Effector memory CD4-positive, alpha-beta T cell (primary cell): ENCODE results near the gene ASGR1.
"Not testable (repeated sequence)": the region's sequence is repeated elsewhere in the genome, so short reads cannot be mapped to it uniquely, and the experiment has no call there.

ENCODE experiments used
- DNase-seq, 3 donors: peaks; one replicate each; pipeline ENCODE4 v3.0.0-alpha.2; 2020
- H3K27ac ChIP-seq: 2 replicates; pipeline ENCODE4 v1.7.0; 2013; ENCODE audit warnings: mild to moderate bottlenecking, low read length, moderate library complexity; ENCODE audit not compliant: insufficient read depth, poor library complexity, severe bottlenecking
- H3K27me3 ChIP-seq: replicated peaks from 2 replicates; pipeline ENCODE4 v1.7.0; 2013; ENCODE audit warnings: mild to moderate bottlenecking, low read length; ENCODE audit not compliant: insufficient read depth, control insufficient read depth, poor library complexity, severe bottlenecking
- H3K36me3 ChIP-seq: 2 replicates; pipeline ENCODE4 v1.7.0; 2013; ENCODE audit warnings: mild to moderate bottlenecking, low read length, moderate library complexity; ENCODE audit not compliant: control insufficient read depth, insufficient read depth
- H3K4me1 ChIP-seq: 2 replicates; pipeline ENCODE4 v1.7.0; 2013; ENCODE audit warnings: low read length, mild to moderate bottlenecking; ENCODE audit not compliant: control insufficient read depth, insufficient read depth, poor library complexity, severe bottlenecking
- H3K4me3 ChIP-seq: 2 replicates; pipeline ENCODE4 v1.7.0; 2013; ENCODE audit warnings: low read length, low read depth, mild to moderate bottlenecking; ENCODE audit not compliant: insufficient read depth, poor library complexity, severe bottlenecking
- H3K9me3 ChIP-seq: 2 replicates; pipeline ENCODE4 v1.7.0; 2013; ENCODE audit warnings: mild to moderate bottlenecking, low read length, moderate library complexity; ENCODE audit not compliant: control insufficient read depth

ASGR1 gene

GRCh38 chr17:7186241-7186640, 7.1 kb upstream of the ASGR1 start:
- no peak for DNase-seq
- H3K27me3 ChIP-seq, result no peaks in the 10 kb centered on the region
- no peak overlapping the region for H3K27ac ChIP-seq
- no peaks in the 10 kb centered on the region for H3K4me1 ChIP-seq
- H3K9me3 ChIP-seq, result no peaks in the 10 kb centered on the region
- H3K4me3 ChIP-seq, result no peak overlapping the region
- H3K36me3 ChIP-seq, result no peaks in the 10 kb centered on the region

- Histone ChIP-seq H3K27me3 (no peaks in the 10 kb centered on the region), H3K4me1 (no peaks in the 10 kb centered on the region), H3K27ac (no peak overlapping the region), H3K9me3 (no peaks in the 10 kb centered on the region), H3K4me3 (no peak overlapping the region), H3K36me3 (no peaks in the 10 kb centered on the region)
- DNase-seq, result no peak
Observed at GRCh38 chr17:7184647-7185046, 5.5 kb upstream of the ASGR1 start.

- no peak for DNase-seq
- Histone ChIP-seq H3K27ac (no peak overlapping the region), H3K9me3 (no peaks in the 10 kb centered on the region)
Observed at GRCh38 chr17:7184091-7184488, 4.9 kb upstream of the ASGR1 start.

DNA sequence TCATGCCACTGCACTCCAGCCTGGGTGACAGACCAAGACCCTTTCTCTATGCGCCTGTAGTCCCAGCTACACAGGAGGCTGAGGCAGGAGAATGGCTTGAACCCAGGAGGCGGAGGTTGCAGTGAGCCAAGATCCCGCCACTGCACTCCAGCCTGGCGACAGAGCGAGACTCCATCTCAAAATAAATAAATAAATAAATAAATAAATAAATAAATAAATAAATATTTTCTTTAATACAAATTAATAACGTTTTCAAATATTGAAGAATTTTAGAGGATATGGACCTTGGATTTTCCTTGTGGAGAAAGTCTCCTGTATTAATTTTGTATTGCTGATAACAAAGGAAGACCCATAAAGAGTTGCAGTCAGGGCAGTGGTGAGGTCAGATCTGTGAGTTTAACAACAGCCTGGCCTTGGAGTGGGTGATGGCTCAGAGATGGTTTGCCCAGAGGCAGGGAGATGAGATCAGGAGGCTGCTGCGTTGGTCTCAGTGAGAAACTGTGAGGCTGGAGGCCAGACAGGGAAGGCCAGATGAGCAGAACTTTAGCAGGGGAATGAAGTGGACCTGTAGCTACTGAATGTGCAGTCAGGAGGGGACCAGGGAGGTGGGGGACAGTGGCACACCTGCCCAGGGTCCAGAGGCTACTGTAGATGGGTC, 4.4 kb upstream of the ASGR1 start:
- Histone ChIP-seq H3K9me3 (no peaks in the 10 kb centered on the region), H3K4me1 (no peaks in the 10 kb centered on the region), H3K4me3 (no peak overlapping the region), H3K27ac (no peak overlapping the region), H3K36me3 (no peaks in the 10 kb centered on the region), H3K27me3 (no peaks in the 10 kb centered on the region)
- no peak for DNase-seq

More at GRCh38 chr17:7184091-7184488, 4.9 kb upstream of the ASGR1 start:
- Histone ChIP-seq H3K36me3 (no peaks in the 10 kb centered on the region), H3K4me1 (no peaks in the 10 kb centered on the region), H3K27me3 (no peaks in the 10 kb centered on the region), H3K4me3 (no peak overlapping the region)

DNA sequence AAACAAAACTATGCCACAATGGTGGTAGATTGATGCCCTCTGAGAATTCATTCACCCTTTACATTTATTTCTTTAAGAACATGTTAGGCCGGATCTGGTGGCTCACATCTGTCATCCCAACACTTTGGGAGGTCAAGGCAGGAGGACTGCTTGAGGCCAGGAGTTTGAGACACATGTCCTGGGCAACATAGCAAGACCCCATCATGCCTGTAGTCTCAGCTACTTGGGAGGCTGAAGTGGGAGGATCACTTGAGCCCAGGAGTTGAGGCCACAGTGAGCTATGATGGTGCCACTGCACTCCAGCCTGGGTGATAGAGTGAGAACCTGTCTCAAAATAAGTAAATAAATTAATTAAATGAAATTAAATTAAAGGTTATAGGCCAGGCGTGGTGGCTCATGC, 2.9 kb upstream of the ASGR1 start:
- not testable (repeated sequence) for DNase-seq, H3K4me1 ChIP-seq, H3K4me3 ChIP-seq, H3K36me3 ChIP-seq, H3K9me3 ChIP-seq, H3K27ac ChIP-seq
- H3K27me3 ChIP-seq, result peaks cover 13% of the 10 kb centered on the region

- no peaks in the 10 kb centered on the region for H3K36me3 ChIP-seq
- no peak overlapping the region for H3K4me3 ChIP-seq
- H3K27ac ChIP-seq, result no peak overlapping the region
- peaks cover 16% of the 10 kb centered on the region for H3K27me3 ChIP-seq
- no peaks in the 10 kb centered on the region for H3K9me3 ChIP-seq
- DNase-seq, result no peak
- H3K4me1 ChIP-seq, result peaks cover 21% of the 10 kb centered on the region
Observed at GRCh38 chr17:7178973-7179316, 225 bp downstream of the ASGR1 start.

- H3K36me3 ChIP-seq, result no peaks in the 10 kb centered on the region
- H3K27me3 ChIP-seq, result peaks cover 16% of the 10 kb centered on the region
- no peaks in the 10 kb centered on the region for H3K9me3 ChIP-seq
- H3K4me3 ChIP-seq, result no peak overlapping the region
- no peak overlapping the region for H3K27ac ChIP-seq
- no peak for DNase-seq
- H3K4me1 ChIP-seq, result peaks cover 23% of the 10 kb centered on the region
Observed at GRCh38 chr17:7177954-7178477, 1.2 kb downstream of the ASGR1 start.

DNA sequence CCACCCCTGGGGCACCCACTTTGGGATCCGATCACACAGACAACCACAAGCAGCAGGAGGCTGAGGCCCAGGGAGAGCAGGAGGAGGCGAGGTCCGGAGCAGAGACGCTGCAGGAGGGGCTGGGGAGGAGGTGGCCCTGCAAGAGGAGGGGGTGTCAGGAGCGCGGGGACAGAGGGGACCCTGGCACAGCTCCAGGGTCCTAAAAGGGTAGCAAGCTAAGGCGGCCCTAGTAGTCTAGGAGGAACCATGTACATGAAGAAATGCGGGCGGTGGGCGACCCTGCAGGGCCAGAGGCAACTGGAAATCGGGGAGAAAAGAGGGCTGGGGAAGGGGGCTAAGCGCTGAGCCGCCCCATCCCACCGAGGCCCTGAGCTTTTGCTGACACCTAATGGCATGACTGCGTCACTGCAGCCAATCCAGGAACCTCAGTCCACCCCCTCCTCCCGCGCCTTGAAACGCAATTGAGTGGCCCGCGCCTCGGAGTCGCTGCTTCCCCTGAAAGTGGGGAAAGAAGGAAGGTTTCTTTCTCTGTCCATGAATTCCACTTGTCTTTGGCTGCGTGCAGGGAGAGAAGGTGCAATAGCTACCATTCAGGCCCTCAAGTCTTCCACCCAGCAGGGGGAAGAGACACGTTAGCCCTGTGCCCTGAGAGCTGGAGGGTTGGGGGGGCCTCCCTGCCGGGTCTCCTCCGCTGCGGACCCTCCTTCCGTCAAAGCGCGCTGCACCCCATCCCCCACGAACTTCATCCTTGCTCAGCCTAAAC, 1.8 kb downstream of the ASGR1 start:
- Histone ChIP-seq H3K27ac (no peak overlapping the region), H3K4me3 (peak overlapping the region; percentile 25), H3K27me3 (peaks cover 16% of the 10 kb centered on the region), H3K9me3 (no peaks in the 10 kb centered on the region), H3K36me3 (no peaks in the 10 kb centered on the region), H3K4me1 (peaks cover 23% of the 10 kb centered on the region)
- DNase-seq, result peak; percentile 28 to 52 (median 51)

- H3K36me3 ChIP-seq, result no peaks in the 10 kb centered on the region
- no peak overlapping the region for H3K4me3 ChIP-seq
- no peaks in the 10 kb centered on the region for H3K9me3 ChIP-seq
- H3K27me3 ChIP-seq, result peaks cover 16% of the 10 kb centered on the region
- no peak overlapping the region for H3K27ac ChIP-seq
- peaks cover 23% of the 10 kb centered on the region for H3K4me1 ChIP-seq
- no peak for DNase-seq
Observed at GRCh38 chr17:7176841-7177190, 2.4 kb downstream of the ASGR1 start.

GRCh38 chr17:7176107-7176840, 2.9 kb downstream of the ASGR1 start:
- Histone ChIP-seq H3K9me3 (no peaks in the 10 kb centered on the region), H3K27me3 (peaks cover 16% of the 10 kb centered on the region), H3K4me3 (no peak overlapping the region), H3K27ac (no peak overlapping the region), H3K4me1 (peaks cover 23% of the 10 kb centered on the region), H3K36me3 (no peaks in the 10 kb centered on the region)
- DNase-seq, result no peak
